Body of pancreas (tissue), 4 donors: ENCODE results near the gene GPR158. TPM values are rescaled to one million over a fixed set of nuclear protein-coding genes. Genes with fewer than 3 reads are reported as not detected.

ENCODE experiments used
- ATAC-seq: fragments of 150-250 bp; one replicate; pipeline ENCODE4 v1.9.1; 2016
- DNase-seq, 4 donors: peaks; one replicate each; pipeline ENCODE4 v3.0.0-alpha.2; 2019
- H3K27ac ChIP-seq, 4 donors: fragments of 200-600 bp; sonication (generic); 1 replicate in 3 of 4; 2 replicates in 1 of 4; pipeline versions ENCODE4 v1.5.1 to v1.6.1; 2016 to 2019; ENCODE audit warnings: mild to moderate bottlenecking in 1 of 4, mixed read lengths in 1 of 4, moderate library complexity in 1 of 4
- H3K27me3 ChIP-seq, 2 donors: fragments of 200-600 bp; sonication (generic); one replicate each; pipeline ENCODE4 v1.6.0; 2016; ENCODE audit warnings: mild to moderate bottlenecking in 1 of 2
- H3K36me3 ChIP-seq, 2 donors: fragments of 200-600 bp; sonication (generic); replicated peaks in 1 of 2; 2 replicates each; pipeline ENCODE4 v1.5.1; 2016; ENCODE audit warnings: low read depth in 2 of 2; ENCODE audit not compliant: insufficient read depth in 1 of 2
- H3K4me1 ChIP-seq: fragments of 200-600 bp; sonication (generic); one replicate; pipeline ENCODE4 v1.6.0; 2016
- H3K4me3 ChIP-seq, 2 donors: fragments of 200-600 bp; sonication (generic); 1 replicate in 1 of 2; 2 replicates in 1 of 2; pipeline ENCODE4 v1.5.1; 2016 to 2019
- H3K9me3 ChIP-seq, 3 donors: fragments of 200-600 bp; sonication (generic); 1 replicate in 2 of 3; 2 replicates in 1 of 3; pipeline ENCODE4 v1.5.1; 2016
- CTCF ChIP-seq, 7 experiments: fragments of 450-650 bp in 4 of 7; fragments of 200-600 bp in 3 of 7; sonication (generic) in 3 of 7; IDR thresholded peaks; one replicate each; pipeline ENCODE4 v1.5.1; 2016 to 2019; ENCODE audit warnings: antibody characterized with exemption in 7 of 7
- POLR2A ChIP-seq, 3 donors: fragments of 450-650 bp; IDR thresholded peaks; one replicate each; pipeline ENCODE4 v1.6.1; 2016; ENCODE audit warnings: antibody characterized with exemption in 3 of 3, mild to moderate bottlenecking in 2 of 3
- WGBS, 2 donors: methylation state at CpG; one replicate each; pipeline ENCODE4 v1.1.5; 2017; 5-methylcytosine and 5-hydroxymethylcytosine counted together
- intact Hi-C: fragments of 100-400 bp; cut with DNase I; formaldehyde crosslinking; loops from one replicate; pipeline ENCODE4 v1.15.1; 2023
- total RNA-seq, 2 donors: library from RNA; depleted of rRNA; stranded (reverse); fragments of >200 nt; gene quantifications; one replicate each; pipeline ENCODE4 v1.1.0, GENCODE V29; 2016

The GPR158 gene
- total RNA-seq, 2 donors from 2014 or later = 0.52 TPM; not detected in 1

GRCh38 chr10:25210265-25210664, 35.5 kb downstream of the GPR158 start:
- intact Hi-C loops = no loop called here
- ATAC-seq (no peak), DNase-seq (no peak)
- Histone ChIP-seq H3K4me3 (no peak overlapping the region), H3K9me3 (no peaks in the 10 kb centered on the region), H3K27me3 (no peaks in the 10 kb centered on the region), H3K27ac (no peak overlapping the region), H3K4me1 (peaks cover 6% of the 10 kb centered on the region), H3K36me3 (no peaks in the 10 kb centered on the region)
- WGBS, 2 donors = 64 to 84% methylated on average over 2 of the region's 2 CpGs
- TF ChIP-seq POLR2A (IDR thresholded peaks at IDR 0.05) (no peak), CTCF (IDR thresholded peaks at IDR 0.05) (no peak)

- ATAC-seq (no peak), DNase-seq (no peak)
- no peak for TF ChIP-seq CTCF (IDR thresholded peaks at IDR 0.05)
- no peak for TF ChIP-seq POLR2A (IDR thresholded peaks at IDR 0.05)
- H3K27ac ChIP-seq = no peak overlapping the region
- H3K4me3 ChIP-seq = no peak overlapping the region
- H3K36me3 ChIP-seq = no peaks in the 10 kb centered on the region
- intact Hi-C loops = no loop called here
- H3K4me1 ChIP-seq = no peaks in the 10 kb centered on the region
- no peaks in the 10 kb centered on the region for H3K9me3 ChIP-seq
- WGBS, 2 donors = 86 to 87% methylated on average over 1 of the region's 1 CpG
- H3K27me3 ChIP-seq = no peaks in the 10 kb centered on the region
Measured at GRCh38 chr10:25220156-25220555, 45.4 kb downstream of the GPR158 start.

GRCh38 chr10:25222085-25222660, 47.4 kb downstream of the GPR158 start:
- Histone ChIP-seq H3K27me3 (no peaks in the 10 kb centered on the region), H3K9me3 (no peaks in the 10 kb centered on the region), H3K4me1 (no peaks in the 10 kb centered on the region), H3K27ac (no peak overlapping the region), H3K36me3 (no peaks in the 10 kb centered on the region), H3K4me3 (no peak overlapping the region)
- no peak for DNase-seq
- 81 to 84% methylated on average over 7 of the region's 7 CpGs for WGBS, 2 donors
- intact Hi-C loops = no loop called here
- no peak for ATAC-seq
- TF ChIP-seq CTCF (IDR thresholded peaks at IDR 0.05) (no peak), POLR2A (IDR thresholded peaks at IDR 0.05) (no peak)

- Histone ChIP-seq H3K27ac (no peak overlapping the region), H3K9me3 (no peaks in the 10 kb centered on the region), H3K27me3 (no peaks in the 10 kb centered on the region), H3K4me3 (no peak overlapping the region), H3K36me3 (no peaks in the 10 kb centered on the region), H3K4me1 (no peaks in the 10 kb centered on the region)
- 24 to 29% methylated on average over 7 of the region's 7 CpGs for WGBS, 2 donors
- DNase-seq (peak; percentile 28 to 55 (median 40)), ATAC-seq (peak; percentile 40)
- intact Hi-C loops = no loop called here
- peak; percentile 38 to 80 (median 64) for TF ChIP-seq CTCF (IDR thresholded peaks at IDR 0.05)
- no peak for TF ChIP-seq POLR2A (IDR thresholded peaks at IDR 0.05)
Measured at GRCh38 chr10:25226775-25227682, 52.2 kb downstream of the GPR158 start.
